ENCODE measurements around the gene ELMOD3. TPM values are rescaled to one million over a fixed set of nuclear protein-coding genes. Genes with fewer than 3 reads are reported as not detected.

Gene ELMOD3
- total RNA-seq, 1 donor from 2014 or later: 21.5 TPM

DNA sequence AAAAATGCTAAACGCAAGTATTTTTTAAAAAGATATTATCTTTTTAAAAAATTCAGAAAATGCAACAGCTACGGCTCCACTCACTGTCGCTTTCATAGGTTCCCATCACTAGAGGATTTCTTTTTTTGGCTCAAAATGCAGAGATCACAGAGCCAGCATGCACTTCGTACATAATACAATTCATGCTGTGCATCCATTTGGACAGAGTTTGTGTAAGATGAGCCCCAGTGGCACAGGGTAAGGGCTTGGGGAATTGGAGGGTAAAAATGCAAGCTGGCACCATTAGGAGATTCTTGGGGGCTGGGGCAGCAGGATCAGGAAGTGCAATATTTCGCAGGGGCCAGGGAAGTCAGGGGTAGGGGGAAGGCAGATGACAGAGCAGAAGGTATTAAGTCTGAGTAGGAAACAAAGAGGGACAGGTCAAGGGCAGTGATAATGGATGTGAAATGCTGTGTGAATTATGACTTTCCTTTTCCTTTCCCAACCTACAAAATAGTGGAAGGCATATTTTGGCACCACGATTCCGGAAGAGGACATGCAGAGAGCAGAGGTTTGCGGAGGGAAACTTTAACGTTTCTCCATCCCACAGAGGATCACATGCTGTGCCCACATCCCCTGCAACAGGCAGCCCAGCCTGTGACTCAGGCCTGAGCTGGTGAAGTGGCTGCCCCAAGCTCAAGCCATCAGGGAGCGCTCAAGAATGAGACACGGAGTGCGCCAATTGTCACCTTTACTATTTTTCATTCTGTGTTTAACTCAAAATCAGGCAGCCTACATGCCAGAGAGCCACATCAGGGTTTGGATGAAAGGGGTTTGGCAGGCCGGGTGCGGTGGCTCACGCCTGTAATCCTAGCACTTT, 50.9 kb downstream of the ELMOD3 start:
- peak overlapping the region; percentile 78 for H3K27ac Mint-ChIP-seq
- no peaks in the 10 kb centered on the region for H3F3A ChIP-seq (ENCODE audit: low read depth)

DNA sequence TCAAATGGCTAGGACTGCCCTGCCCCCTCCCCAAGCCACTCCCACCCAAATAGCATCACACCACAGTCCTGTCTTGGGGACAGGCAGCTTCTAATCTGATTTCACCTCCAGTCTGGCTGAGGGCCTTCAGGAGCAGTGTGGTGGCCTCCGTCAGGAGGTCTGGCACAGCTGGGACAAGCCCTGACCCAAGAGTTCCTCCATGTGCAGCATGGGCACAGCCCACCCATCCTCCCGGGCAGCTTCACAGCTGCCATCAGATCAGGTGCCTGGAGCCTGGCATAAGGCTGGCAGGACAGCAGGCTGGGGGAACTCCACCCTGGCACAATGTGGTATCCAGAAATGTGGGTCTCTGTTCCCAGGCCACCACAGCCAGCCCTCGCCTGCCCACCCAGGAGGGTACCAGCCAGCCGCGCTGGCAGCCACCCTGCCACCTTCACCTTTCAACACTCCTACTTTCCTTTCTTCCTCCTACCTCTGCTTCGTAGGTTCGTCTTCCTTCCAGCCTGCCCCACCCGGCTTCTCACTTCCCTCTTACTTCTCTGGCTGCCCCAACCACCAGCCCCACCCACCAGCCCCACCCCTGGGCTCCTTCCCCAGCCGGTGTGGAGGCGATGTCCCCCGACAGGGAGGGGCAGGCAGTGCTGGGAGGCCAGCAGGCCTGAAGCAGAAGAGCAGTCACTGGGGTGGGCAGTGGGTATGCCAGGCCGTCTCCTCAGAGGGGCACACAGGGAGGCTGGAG, 55.4 kb downstream of the ELMOD3 start, which contains the start of gene CAPG:
Gene CAPG, minus strand, starts transcription at position 522 of the 739 bp plus-strand sequence. CDS start 8,221 bp downstream, outside the sequence.
- Mint-ChIP-seq H3K36me3 (no peaks in the 10 kb centered on the region), H3K27ac (peak within 1 kb of the TSS; percentile 76), H3K27me3 (ENCODE audit: insufficient read depth, low read depth) (peaks cover 23% of the 10 kb centered on the region), H3K4me1 (peaks cover 21% of the 10 kb centered on the region), H3K4me3 (no peak within 1 kb of the TSS), H3K9me3 (peaks cover under 1% of the 10 kb centered on the region)
- TF ChIP-seq EZH2phosphoT487 (IDR thresholded peaks at IDR 0.05) (no peak), EZH2 (IDR thresholded peaks at IDR 0.05) (no peak)
- TF ChIP-seq, protein P1, sequence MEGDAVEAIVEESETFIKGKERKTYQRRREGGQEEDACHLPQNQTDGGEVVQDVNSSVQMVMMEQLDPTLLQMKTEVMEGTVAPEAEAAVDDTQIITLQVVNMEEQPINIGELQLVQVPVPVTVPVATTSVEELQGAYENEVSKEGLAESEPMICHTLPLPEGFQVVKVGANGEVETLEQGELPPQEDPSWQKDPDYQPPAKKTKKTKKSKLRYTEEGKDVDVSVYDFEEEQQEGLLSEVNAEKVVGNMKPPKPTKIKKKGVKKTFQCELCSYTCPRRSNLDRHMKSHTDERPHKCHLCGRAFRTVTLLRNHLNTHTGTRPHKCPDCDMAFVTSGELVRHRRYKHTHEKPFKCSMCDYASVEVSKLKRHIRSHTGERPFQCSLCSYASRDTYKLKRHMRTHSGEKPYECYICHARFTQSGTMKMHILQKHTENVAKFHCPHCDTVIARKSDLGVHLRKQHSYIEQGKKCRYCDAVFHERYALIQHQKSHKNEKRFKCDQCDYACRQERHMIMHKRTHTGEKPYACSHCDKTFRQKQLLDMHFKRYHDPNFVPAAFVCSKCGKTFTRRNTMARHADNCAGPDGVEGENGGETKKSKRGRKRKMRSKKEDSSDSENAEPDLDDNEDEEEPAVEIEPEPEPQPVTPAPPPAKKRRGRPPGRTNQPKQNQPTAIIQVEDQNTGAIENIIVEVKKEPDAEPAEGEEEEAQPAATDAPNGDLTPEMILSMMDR (IDR thresholded peaks at IDR 0.05): no peak
- Histone ChIP-seq H3K4me3 (no peak within 1 kb of the TSS), H3K36me3 (no peaks in the 10 kb centered on the region), H3K79me2 (ENCODE audit: low read depth) (no peaks in the 10 kb centered on the region), H3K4me1 (peaks cover 2% of the 10 kb centered on the region), H2AFZ (replicated peaks) (no peak within 1 kb of the TSS), H3K9ac (no peak within 1 kb of the TSS), H3K4me2 (no peak within 1 kb of the TSS), H3K27me3 (peaks cover 18% of the 10 kb centered on the region), H3K9me3 (ENCODE audit: low read depth) (no peaks in the 10 kb centered on the region), H3K27ac (no peak within 1 kb of the TSS), H4K20me1 (ENCODE audit: low read depth) (no peaks in the 10 kb centered on the region), H3F3A (ENCODE audit: low read depth) (peaks cover 7% of the 10 kb centered on the region)
- DNase-seq (ENCODE audit: low spot score): no peak

More for the DNA sequence above, 50.9 kb downstream of the ELMOD3 start:
- DNase-seq (ENCODE audit: low spot score): no peak
- peaks cover 13% of the 10 kb centered on the region for H3K27me3 Mint-ChIP-seq (ENCODE audit: insufficient read depth, low read depth)
- Histone ChIP-seq H3K9me3 (ENCODE audit: low read depth) (no peaks in the 10 kb centered on the region), H2AFZ (replicated peaks) (no peak overlapping the region), H3K4me3 (no peak overlapping the region), H3K4me1 (peaks cover 2% of the 10 kb centered on the region), H3K27ac (no peak overlapping the region), H4K20me1 (ENCODE audit: low read depth) (no peaks in the 10 kb centered on the region), H3K9ac (no peak overlapping the region), H3K36me3 (no peaks in the 10 kb centered on the region), H3K79me2 (ENCODE audit: low read depth) (no peaks in the 10 kb centered on the region), H3K4me2 (no peak overlapping the region), H3K27me3 (no peaks in the 10 kb centered on the region)
- peaks cover 3% of the 10 kb centered on the region for H3K36me3 Mint-ChIP-seq
- peaks cover 12% of the 10 kb centered on the region for H3K9me3 Mint-ChIP-seq
- no peak for TF ChIP-seq EZH2 (IDR thresholded peaks at IDR 0.05)
- TF ChIP-seq, protein P1 (IDR thresholded peaks at IDR 0.05): no peak
- TF ChIP-seq EZH2phosphoT487 (IDR thresholded peaks at IDR 0.05): no peak
- H3K4me3 Mint-ChIP-seq: peak overlapping the region; percentile 39
- peaks cover 19% of the 10 kb centered on the region for H3K4me1 Mint-ChIP-seq

DNA sequence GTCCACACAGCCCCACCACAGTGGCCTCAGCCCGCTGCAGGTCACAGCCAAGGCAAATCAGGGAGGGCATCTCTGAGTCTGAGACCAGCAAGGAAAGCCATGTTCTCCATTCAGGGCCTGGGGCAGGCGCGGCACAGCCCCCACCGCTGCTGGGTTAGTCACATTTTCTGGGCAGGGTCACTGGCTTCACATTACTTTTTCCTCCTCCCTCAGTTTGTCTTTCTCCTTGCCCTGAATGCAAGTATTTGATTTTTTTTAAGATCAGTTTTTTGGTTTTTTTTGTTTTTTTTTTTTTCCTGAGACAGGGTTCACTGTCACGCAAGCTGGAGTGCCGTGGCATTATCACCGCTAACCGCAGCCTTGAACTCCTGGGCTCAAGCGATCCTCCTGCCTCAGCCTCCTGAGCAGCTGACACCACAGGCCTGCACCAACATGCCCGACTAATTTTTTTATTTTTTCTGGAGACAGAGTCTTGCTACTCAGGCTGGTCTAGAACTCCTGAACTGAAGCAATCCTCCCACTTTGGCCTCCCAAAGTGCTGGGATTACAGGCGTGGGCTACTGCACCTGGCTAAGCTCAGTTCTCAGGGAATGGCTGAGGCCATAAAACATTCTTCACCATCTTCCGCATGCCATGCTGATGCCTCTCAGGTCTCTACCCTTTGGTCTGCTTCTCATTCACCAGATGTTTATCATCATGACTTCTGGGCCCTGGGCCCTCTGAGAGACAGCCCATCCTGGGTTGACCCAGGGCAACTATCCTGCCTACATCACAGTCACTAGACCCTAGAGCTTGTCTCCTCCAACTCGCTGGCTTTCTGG, 56.2 kb downstream of the ELMOD3 start:
- DNase-seq (ENCODE audit: low spot score): no peak
- no peaks in the 10 kb centered on the region for H3K9me3 Mint-ChIP-seq
- H3K9me3 ChIP-seq (ENCODE audit: low read depth): no peaks in the 10 kb centered on the region
- peaks cover 21% of the 10 kb centered on the region for H3K4me1 Mint-ChIP-seq
- peak overlapping the region; percentile 76 for H3K27ac Mint-ChIP-seq
- no peaks in the 10 kb centered on the region for H3K36me3 ChIP-seq
- H3K27me3 Mint-ChIP-seq (ENCODE audit: insufficient read depth, low read depth): peaks cover 25% of the 10 kb centered on the region
- TF ChIP-seq, protein P1 (IDR thresholded peaks at IDR 0.05): no peak
- TF ChIP-seq EZH2 (IDR thresholded peaks at IDR 0.05) (no peak), EZH2phosphoT487 (IDR thresholded peaks at IDR 0.05) (no peak)
- no peak overlapping the region for H2AFZ ChIP-seq (replicated peaks)
- no peak overlapping the region for H3K4me3 ChIP-seq
- H3K4me2 ChIP-seq: no peak overlapping the region
- no peaks in the 10 kb centered on the region for H3K36me3 Mint-ChIP-seq
- H3F3A ChIP-seq (ENCODE audit: low read depth): peaks cover 7% of the 10 kb centered on the region
- no peaks in the 10 kb centered on the region for H4K20me1 ChIP-seq (ENCODE audit: low read depth)
- H3K9ac ChIP-seq: no peak overlapping the region
- peaks cover 2% of the 10 kb centered on the region for H3K4me1 ChIP-seq
- peaks cover 18% of the 10 kb centered on the region for H3K27me3 ChIP-seq
- H3K4me3 Mint-ChIP-seq: no peak overlapping the region
- no peak overlapping the region for H3K27ac ChIP-seq
- H3K79me2 ChIP-seq (ENCODE audit: low read depth): no peaks in the 10 kb centered on the region
